ENCODE measurements around the gene DNAH8. TPM values are rescaled to one million over a fixed set of nuclear protein-coding genes. Genes with fewer than 3 reads are reported as not detected.
A peak's percentile ranks its signal among the peaks of the same experiment; 100 is the strongest.

The DNAH8 gene
- total RNA-seq, 1 donor from 2014 or later, result 0.03 TPM

DNA sequence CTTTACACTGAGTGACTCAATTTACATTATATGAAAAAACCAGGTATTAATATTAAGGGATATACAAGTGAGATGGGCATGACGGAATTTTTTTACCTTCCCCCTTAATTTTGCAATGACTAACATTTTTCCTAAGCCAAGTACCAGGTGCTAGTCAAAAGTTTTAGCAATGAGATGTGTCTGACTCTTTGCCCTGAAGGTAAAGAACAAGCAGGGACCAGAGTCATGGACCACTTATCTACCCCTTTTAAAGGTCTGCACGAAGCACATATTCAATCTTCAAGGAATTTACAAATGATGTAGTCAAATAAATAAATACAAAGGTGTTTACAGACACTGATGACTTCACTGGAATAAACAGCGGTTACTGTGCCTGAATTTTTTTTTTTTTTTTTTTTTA, 13.6 kb upstream of the DNAH8 start:
- ATAC-seq (no peak), DNase-seq (ENCODE audit: low spot score) (no peak)

DNA sequence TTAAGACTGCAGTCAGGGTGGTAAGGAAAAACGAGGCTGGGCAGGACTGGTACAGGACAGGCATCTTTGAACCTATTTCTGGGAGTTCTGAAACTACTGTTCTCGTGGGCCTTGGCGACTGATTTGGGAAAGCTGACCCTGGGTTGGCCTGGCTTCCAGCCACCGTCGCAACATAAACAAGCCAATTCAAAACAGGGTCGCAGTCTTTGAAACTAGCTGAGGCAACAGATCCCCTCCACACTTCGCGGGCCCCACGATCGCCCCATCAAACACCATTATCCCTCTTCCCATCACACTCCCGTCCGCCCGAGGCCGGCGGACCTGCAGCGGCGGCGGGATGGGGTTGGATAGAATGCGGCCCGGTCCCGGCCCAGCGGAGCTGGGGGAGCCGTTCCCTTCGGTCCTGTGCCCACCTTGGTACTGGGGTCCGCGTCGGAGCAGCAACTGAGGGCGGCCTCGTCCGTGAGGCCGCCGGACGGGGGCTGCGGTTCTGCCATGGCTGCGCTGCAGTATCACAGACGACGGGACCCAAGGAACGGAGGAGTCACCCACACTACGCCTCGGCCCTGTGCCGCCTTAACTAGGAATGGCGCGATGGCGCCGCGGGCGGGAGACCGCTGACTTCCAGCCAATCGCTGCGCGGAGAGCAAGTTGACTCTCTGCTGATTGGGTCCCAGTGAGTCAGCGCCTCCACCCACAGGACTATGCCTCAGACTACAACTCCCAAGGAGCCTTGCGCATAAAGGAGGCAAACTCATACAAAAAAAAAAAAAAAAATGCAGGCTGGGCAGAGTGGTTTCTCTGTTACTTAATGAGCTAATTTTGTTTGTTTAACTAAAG, 12.3 kb upstream of the DNAH8 start, which contains the start of gene GLO1:
GLO1 (minus strand) TSS at position 588 of the 840 bp plus-strand sequence; CDS start at position 497, 91 bp downstream.
- peak; percentile 99 for DNase-seq (ENCODE audit: low spot score)
- ATAC-seq, result peak; percentile 99

DNA sequence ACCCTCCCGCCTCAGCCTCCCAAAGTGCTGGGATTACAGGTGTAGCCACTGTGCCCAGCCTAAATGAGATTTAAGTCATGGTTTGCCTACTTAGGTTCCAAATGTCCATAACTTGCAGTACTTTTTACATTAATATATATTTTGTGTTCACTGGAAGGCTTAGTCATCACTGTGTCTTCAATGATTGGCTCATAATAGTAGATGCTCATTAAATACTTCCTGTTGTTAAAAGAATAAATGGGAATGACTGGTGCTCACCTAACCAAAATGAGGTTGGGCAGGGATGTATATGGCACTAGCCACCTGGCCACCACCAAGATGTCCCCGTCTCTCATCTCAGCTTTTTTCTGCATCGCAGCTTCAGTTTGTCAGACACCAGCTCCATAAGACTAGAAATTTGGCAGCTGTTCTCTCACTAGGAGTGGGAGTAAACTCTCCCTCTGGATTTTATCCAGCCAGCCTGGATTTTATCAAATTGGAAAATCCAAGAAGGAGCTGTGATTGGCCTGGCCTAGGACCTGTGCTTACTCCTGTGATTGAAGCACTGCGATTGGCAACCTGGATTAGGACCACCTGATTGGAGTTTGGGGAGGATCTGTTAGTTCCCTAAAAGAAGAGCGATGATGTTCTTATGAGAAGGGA, 11.0 kb upstream of the DNAH8 start:
- ATAC-seq, result no peak
- no peak for DNase-seq (ENCODE audit: low spot score)

DNA sequence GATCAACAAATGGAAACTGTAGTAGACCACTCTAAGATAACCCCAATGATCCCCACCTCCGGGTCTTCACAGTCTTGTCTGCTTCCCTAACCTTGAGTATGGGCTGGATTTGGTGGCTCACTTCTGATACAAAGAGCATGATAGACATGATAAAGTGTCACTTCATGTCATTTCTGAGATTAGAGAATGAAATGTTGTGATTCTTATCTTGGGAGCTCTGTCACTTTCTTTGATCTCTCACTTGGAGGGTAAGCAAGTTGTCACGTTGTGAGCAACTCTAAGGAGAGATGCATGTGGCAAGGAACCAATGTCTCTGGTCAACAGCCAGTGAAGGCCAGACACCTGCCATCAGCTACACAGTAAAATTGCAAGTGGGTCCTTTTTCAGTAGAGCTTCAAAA, 9.2 kb upstream of the DNAH8 start:
- ATAC-seq, result no peak
- DNase-seq (ENCODE audit: low spot score), result no peak

DNA sequence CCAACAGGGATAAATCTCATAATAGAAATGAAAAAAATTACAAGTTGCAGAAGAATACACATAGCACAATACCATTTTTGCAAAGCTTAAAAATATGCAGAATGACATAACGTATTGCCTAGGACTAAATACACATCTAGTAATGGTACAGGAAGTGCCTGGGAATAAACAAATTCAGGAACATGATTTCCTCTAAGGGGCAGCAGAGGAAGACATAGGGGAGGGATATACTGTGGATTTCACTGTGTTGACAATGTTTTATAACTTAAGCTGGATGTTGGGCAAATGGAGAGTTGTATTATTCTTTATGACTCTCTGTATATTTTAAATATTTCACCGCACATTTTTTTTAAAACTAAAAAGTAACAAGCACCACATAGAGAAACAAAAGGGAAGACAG, 6.6 kb upstream of the DNAH8 start:
- no peak for DNase-seq (ENCODE audit: low spot score)
- ATAC-seq, result no peak

DNA sequence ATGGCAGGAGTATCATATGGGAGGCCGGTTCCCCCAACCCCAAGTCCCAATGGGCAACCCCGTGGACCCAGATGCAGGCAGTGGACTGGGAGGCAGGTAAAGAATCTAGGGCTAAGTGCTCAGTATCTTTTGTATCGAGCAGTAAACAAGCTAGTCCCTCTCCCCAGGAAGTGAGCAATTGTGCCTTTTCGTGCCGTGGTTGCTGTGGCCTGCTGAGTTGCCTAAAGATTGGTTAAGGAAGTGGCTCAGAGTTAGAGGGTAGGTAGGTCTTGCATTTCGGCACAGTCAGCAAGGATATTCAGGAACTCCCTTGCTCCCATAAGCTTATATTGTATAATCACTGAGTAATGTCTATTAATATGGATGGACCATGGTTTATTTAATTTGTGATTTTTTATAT, 1.3 kb upstream of the DNAH8 start:
- ATAC-seq (no peak), DNase-seq (ENCODE audit: low spot score) (no peak)

DNA sequence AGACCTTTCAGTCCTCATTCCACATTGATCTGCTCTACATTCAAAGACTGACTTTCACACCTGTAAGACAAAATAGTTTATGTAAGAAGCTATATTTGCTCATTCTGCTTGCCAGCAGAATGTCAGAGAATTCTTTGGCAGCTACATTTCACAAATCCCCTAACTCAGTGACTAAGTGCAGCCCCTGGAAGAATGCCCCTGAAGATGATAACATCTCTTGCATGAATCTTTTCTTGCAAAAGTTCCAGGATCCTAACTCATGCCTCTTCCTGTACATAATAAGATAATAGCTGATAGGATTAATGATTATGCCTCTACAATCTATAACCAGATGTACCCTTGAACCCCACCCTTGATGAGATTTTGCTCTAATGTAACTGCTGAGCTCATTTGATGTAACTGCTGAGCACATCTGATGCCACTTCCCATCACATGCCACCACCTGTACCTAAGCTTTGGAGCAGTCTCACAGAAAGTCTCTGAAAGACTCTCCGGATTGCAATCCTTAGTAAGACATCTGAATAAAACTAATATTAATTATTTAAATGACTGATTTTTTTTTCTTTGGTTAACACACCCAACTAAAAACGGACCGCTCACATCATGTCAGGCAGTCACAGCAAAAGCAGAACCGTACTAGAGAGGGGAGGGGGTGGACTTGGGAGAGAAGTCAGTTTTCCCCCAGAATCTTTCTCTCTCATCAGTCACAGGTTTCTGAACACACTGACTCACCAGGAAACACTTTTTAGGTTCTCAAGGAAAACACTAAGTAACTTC, 684 bp upstream of the DNAH8 start:
- DNase-seq (ENCODE audit: low spot score), result no peak
- no peak for ATAC-seq

DNA sequence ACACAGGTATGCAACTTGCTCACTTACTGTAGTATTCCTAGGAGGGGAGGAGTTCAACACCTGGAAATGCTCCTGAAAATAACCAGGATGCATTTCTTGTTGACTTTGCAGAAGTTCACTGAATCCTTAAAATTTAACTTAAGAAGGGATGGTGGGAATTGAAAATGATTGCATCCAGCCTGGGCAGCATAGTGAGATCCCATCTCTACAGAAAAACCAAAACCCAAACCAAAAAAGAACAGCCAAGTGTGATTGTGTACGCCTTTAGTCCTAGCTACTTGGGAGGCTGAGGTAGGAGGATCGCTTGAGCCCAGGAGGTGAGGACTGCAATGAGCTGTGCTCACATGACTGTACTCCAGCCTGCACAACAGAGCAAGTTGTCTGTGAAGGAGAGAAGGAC, 1.7 kb downstream of the DNAH8 start:
- no peak for ATAC-seq
- no peak for DNase-seq (ENCODE audit: low spot score)

DNA sequence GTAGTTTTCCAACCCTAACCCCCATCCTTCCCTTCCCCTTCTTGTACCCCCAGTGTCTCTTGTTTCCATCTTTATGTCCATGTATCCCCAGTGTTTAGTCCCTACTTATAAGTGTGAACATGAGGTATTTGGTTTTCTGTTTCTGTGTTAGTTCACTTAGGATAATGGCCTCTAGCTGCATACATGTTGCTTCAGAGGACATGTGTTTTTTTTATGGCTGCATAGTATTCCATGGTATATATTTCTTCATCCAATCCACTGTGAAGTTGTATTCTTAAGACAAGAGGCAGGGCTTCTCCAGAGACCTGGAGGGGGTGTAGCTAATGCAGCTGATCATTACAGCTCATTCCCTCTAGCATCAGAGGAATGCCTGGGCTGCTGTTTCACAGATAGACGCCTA, 4.2 kb downstream of the DNAH8 start:
- DNase-seq (ENCODE audit: low spot score), result no peak
- ATAC-seq, result no peak

DNA sequence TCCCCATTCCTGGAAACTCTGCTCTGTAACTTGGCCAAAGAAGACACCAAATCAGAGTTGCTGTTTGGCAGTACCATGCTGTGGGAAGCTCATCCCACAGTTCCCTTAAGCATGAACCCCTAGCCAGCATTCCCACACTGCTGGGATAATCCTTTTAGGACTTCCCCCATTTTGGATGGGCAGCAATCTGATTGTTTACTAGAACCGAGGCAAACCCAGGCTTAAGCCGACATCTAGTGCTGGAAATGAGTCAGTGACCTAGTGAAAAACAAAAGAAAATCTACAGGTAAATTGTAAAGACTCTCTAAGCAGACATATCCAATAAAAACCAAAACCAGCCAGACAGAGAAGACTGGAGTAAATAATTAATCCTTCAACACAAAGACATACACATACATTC, 5.2 kb downstream of the DNAH8 start:
- DNase-seq (ENCODE audit: low spot score), result no peak
- ATAC-seq, result peak; percentile 28

DNA sequence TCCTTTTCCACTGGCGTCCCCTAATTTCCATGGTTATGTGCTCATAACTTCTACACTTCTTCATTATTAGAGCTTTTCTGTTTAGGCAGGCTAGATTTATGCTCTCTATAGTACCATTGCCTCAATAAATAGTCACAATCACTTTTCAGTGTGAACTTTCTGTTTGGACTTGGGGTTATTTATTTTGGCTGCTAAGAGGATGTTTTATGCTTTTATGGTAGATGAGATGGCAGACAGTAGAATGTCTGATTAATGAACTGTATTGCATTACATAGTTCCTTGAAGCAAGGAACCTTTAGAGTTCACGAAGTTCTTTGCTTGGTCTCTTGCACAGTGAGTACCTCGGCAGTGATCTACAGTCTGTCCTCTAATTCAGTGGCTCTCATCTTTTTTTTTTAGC, 6.9 kb downstream of the DNAH8 start:
- DNase-seq (ENCODE audit: low spot score) (no peak), ATAC-seq (no peak)

DNA sequence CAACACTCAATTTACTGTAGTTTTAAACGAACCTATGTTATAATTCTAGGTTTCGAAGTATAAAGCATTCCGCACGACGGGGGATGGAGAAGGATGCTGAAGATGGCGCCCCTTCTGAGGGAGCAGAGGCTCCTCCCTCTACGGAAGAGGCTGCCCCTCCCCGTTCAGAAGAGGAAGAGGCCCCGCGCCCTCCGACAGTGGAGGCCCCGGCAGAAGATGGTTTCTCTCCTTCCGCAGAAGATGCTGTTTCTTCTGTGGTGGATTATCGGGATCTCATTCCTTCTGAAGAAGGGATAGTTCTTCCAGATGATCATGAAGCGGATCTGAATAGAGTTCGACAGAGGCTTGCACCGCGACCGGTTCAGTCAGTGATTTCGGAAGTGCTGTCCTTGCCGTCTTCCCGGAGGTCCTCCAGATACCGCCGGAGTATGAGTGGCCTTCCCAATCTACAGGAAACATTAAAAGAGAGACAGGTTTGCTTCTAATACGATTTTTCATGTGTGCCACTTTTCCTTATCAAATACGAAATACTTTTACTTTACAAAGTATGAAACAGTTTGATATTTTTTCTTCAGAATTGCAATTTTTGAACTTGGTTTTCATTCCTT, 7.7 kb downstream of the DNAH8 start:
- DNase-seq (ENCODE audit: low spot score) (no peak), ATAC-seq (no peak)

DNA sequence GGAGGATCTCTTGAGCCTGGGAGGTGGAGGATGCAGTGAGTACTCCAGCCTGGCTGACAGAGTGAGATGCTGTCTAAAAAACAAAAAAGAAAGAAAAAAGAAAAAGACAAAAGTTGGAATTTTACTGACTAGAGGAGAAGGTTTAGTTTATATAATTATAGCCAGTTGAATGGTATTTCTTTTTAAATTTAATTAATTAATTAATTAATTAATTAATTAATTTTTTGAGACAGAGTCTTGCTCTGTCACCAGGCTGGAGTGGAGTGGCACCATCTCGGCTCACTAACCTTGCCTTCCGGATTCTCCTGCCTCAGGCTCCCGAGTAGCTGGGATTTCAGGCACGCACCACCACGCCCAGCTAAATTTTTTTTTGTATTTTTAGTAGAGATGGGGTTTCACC, 8.7 kb downstream of the DNAH8 start:
- DNase-seq (ENCODE audit: low spot score) (no peak), ATAC-seq (no peak)

DNA sequence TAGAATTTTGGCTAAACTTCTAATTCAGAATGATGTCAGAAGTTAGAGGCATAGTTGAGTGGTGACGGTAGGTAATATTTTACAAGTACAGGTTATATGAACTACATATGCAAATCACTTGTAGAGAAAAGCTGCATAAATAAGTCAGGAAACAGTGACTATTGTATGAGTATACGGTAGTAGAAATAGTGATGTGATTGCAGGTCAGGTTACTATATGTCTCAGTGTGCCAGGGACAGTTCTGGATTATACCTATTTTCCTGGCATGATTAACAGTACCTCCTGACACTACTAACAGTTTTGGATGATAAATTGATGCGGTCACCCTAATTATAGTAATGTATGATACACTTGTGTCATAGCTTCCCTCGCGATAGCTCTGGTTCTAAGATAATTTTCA, 9.2 kb downstream of the DNAH8 start:
- no peak for DNase-seq (ENCODE audit: low spot score)
- no peak for ATAC-seq

DNA sequence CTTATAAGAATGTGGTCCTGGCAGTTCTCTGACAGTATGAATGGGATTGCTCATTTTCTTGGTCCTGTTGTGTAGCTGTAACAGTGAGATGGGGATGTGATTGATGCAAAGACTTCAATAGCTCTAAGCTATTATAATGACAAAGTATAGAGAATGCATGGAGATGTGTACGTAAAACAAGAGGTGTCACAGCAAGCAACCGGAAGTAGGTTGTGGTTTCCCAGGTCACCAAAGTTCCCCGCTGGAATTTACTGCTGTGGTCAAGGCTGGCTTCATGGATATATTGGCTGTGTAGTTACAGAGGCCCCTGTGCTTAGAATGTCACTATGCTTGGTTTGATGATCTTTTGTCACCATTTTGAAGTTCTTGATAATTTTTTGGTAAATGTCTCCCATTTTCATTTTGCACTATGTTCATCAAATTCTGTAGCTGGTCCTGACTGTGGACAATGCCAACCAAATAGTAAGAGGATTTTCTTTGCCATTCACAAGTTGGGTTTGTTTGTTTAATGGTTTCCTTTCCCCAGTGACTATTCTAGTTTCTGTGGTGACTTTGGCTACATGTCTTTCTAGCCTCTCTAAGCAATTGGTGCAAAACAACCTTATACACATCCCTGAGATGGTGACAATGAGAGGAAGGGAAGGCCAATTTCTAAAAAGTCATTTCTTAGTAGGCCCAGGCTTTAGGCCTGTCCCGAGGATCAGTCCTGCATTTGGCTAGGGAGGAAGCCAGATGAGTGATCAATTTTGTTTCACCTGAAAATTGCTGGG, 10.5 kb downstream of the DNAH8 start:
- DNase-seq (ENCODE audit: low spot score) (no peak), ATAC-seq (no peak)

DNA sequence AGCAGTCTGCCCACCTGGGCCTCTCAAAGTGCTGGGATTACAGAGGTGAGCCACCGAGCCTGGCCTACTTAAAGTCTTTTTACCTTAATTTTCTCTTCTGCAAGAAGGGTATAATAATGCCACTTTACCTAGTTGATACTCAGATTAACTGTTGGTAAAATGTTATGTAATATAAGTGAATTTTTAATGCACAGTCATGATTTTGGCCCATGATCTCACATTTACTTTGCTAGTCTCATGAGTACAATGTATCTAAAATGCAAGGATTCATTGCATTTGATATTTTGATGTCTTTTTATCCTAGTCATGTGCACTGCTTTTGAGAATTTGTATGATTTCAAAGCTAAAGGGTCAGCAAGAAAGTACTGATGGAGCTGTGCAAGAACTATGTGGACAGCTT, 13.1 kb downstream of the DNAH8 start:
- DNase-seq (ENCODE audit: low spot score), result no peak
- no peak for ATAC-seq

DNA sequence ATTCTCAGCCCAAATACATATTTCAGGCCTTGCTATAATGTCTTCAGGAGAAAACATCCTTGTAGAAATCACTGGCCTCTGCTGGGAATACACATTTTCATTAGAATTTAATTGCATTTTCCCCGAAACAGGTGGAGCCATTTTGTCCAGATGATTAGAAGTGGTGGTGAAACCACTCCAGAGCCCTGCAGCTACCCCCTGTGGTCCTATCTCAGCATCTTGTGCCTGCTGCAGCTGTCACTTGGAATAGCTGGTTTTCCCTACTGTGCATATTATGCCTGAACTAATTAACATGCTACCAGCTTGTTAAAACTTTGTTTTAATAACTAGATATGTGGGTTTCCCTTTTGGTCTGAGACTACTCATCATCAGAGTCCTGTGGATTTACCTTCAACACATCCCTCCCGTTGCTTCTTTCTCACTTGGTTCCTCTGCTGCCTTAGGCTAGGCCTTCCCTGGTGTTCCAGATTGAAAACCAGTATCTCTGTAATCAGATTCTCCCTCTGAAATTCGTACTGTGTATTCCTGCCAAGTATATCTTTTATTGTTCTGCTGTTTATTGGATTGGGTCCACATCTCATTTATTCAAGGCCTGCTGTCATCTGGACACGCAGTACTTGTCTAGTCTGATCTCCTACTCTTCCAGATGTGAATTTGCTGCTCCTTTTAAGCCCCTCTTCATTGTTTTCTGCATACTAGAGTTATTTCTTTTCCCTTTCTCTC, 15.2 kb downstream of the DNAH8 start:
- ATAC-seq (no peak), DNase-seq (ENCODE audit: low spot score) (no peak)

DNA sequence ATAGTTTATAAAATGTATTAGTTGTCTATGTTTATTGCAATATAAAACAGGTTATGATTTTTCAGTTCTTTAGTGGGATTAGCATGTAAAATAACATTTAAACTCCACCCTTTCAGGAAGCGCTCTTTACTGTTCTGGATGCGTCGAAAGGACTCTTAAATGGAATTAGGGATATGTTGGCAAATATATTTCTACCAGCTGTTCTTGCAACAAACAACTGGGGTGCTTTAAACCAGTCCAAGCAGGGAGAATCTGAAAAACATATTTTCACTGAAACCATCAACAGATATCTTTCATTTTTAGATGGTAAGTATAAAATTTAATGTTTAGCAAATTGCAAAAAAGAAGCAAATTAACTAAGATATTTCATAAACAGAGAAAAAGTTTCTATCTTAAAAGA, 21.8 kb downstream of the DNAH8 start:
- no peak for ATAC-seq

DNA sequence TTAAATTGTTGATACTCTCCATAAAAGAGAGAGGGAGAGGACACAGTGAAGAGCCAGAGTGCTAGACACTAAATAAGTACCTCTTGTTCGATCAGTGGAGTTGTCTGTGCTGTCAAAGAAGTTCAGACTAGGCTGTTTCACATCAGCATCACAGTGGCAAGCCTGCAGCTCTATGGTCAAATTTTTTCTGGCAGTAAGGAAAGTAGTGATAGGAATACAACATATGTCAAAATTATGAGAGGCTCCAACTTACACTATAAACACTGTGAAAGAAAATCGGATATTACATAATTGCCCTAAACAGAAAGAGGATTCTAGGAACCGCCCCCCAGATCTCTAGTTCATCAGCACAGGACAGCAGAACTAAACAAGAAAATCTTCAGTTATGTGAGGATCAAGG, 23.1 kb downstream of the DNAH8 start:
- DNase-seq (ENCODE audit: low spot score) (no peak), ATAC-seq (no peak)

More for the DNA sequence above, 21.8 kb downstream of the DNAH8 start:
- DNase-seq (ENCODE audit: low spot score), result no peak

DNA sequence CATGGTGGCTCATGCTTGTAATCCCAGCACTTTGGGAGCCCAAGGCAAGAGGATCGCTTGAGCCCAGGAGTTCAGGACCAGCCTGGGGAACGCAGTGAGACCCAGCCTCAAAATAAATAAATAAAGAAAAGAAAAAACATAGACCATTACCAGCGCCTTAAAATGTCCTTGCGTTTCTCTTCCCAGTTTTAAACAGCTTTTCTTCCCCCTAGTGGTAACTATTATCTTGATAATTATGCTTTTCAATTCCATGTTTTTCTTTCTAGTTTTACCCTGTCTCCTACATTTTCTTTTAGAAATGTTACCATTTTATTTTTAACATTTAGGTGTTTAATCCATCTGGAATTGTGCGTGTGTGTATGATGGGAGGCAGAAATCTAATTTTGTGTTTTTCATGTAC, 24.4 kb downstream of the DNAH8 start:
- DNase-seq (ENCODE audit: low spot score) (no peak), ATAC-seq (peak; percentile 67)

Data from left lobe of liver (tissue), 2 donors.